ENCODE results near the gene VIPAS39.

The VIPAS39 gene

DNA sequence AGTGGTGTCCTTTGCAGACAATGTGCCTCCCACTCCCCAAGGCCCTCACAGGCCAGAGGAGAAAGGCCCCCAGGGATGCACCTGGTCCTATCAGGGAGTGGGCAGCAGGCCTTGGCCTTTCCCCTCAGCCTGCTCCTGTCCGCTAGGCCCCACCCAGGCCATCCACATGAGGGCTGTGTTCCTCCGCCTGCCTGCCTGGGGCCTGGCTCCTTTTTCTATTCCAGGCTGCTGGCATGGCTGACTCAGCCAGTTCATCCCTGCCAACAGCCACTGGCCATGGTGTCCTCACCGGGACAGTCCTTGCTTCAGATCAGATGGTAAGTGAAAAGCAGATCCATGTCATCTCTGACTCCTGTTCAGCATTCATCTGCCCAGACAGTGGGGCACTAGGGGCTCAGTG is 27.9 kb upstream of the VIPAS39 start:
- TF ChIP-seq, protein P1, sequence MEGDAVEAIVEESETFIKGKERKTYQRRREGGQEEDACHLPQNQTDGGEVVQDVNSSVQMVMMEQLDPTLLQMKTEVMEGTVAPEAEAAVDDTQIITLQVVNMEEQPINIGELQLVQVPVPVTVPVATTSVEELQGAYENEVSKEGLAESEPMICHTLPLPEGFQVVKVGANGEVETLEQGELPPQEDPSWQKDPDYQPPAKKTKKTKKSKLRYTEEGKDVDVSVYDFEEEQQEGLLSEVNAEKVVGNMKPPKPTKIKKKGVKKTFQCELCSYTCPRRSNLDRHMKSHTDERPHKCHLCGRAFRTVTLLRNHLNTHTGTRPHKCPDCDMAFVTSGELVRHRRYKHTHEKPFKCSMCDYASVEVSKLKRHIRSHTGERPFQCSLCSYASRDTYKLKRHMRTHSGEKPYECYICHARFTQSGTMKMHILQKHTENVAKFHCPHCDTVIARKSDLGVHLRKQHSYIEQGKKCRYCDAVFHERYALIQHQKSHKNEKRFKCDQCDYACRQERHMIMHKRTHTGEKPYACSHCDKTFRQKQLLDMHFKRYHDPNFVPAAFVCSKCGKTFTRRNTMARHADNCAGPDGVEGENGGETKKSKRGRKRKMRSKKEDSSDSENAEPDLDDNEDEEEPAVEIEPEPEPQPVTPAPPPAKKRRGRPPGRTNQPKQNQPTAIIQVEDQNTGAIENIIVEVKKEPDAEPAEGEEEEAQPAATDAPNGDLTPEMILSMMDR (IDR thresholded peaks at IDR 0.05; ENCODE audit: insufficient read depth, low read depth, low read length, missing control alignments), result no peak
- DNase-seq (ENCODE audit: low read depth), result no peak
- H3K4me3 ChIP-seq (ENCODE audit: low read depth, low read length), result no peak overlapping the region

- H3K4me3 ChIP-seq (ENCODE audit: low read depth, low read length), result no peak overlapping the region
- TF ChIP-seq, protein P1 (IDR thresholded peaks at IDR 0.05; ENCODE audit: insufficient read depth, low read depth, low read length, missing control alignments), result no peak
- no peak for DNase-seq (ENCODE audit: low read depth)
Measured at GRCh38 chr14:77482422-77482821, 25.0 kb upstream of the VIPAS39 start.

- H3K4me3 ChIP-seq (ENCODE audit: low read depth, low read length), result no peak overlapping the region
- TF ChIP-seq, protein P1 (IDR thresholded peaks at IDR 0.05; ENCODE audit: insufficient read depth, low read depth, low read length, missing control alignments), result no peak
- DNase-seq (ENCODE audit: low read depth), result peak; percentile 68
Measured at GRCh38 chr14:77478796-77479195, 21.4 kb upstream of the VIPAS39 start.

DNA sequence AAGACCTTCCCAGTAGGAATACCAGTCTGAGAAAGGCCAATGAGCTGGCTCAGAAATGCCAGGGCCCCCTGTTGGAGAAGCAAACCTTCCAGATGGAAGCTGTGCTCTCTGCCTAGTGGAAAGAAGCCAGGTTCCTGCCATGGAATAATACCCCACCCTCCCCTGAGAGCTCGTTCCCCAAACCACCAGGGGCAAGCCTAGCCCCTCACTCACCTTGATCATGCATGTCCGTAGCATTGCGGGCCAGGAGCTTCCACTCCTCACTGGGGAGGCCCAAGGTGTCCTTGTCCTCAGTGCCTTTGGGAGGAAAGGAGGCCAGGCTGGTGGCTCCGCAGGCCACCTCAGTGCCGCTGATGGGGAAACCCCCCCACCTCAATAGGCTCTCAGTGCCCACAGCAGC is 20.6 kb upstream of the VIPAS39 start:
- TF ChIP-seq, protein P1 (IDR thresholded peaks at IDR 0.05; ENCODE audit: insufficient read depth, low read depth, low read length, missing control alignments), result no peak
- DNase-seq (ENCODE audit: low read depth), result no peak
- H3K4me3 ChIP-seq (ENCODE audit: low read depth, low read length), result no peak overlapping the region

- no peak overlapping the region for H3K4me3 ChIP-seq (ENCODE audit: low read depth, low read length)
- TF ChIP-seq, protein P1 (IDR thresholded peaks at IDR 0.05; ENCODE audit: insufficient read depth, low read depth, low read length, missing control alignments), result no peak
- no peak for DNase-seq (ENCODE audit: low read depth)
Measured at GRCh38 chr14:77475432-77476115, 18.2 kb upstream of the VIPAS39 start.

- DNase-seq (ENCODE audit: low read depth), result no peak
- TF ChIP-seq, protein P1 (IDR thresholded peaks at IDR 0.05; ENCODE audit: insufficient read depth, low read depth, low read length, missing control alignments), result no peak
Measured at GRCh38 chr14:77474479-77475177, 17.2 kb upstream of the VIPAS39 start.

More at GRCh38 chr14:77474479-77475177, 17.2 kb upstream of the VIPAS39 start:
- no peak overlapping the region for H3K4me3 ChIP-seq (ENCODE audit: low read depth, low read length)

Data from GM12865 (cell line).